Cortex of kidney (tissue), 1 donor: ENCODE results near the gene VCL.

ENCODE experiments used
- DNase-seq: peaks from one replicate; lab custom pipeline; 2025; lab: John Stamatoyannopoulos, UW

Gene VCL

GRCh38 chr10:74075906-74076305 is 78.0 kb downstream of the VCL start:
- DNase-seq = no peak

GRCh38 chr10:74076961-74077360 is 79.0 kb downstream of the VCL start:
- no peak for DNase-seq

- DNase-seq = no peak
These were observed 79.5 kb downstream of the VCL start for GRCh38 chr10:74077416-74077815.

- no peak for DNase-seq
These were observed 80.1 kb downstream of the VCL start for GRCh38 chr10:74078037-74078436.

- DNase-seq = no peak
These were observed 81.4 kb downstream of the VCL start for GRCh38 chr10:74079028-74079935.

- no peak for DNase-seq
These were observed 82.1 kb downstream of the VCL start for GRCh38 chr10:74079936-74080590.

GRCh38 chr10:74081192-74081803 is 83.4 kb downstream of the VCL start:
- no peak for DNase-seq

- DNase-seq = no peak
These were observed 84.2 kb downstream of the VCL start for GRCh38 chr10:74081941-74082718.

GRCh38 chr10:74083304-74083703 is 85.4 kb downstream of the VCL start:
- no peak for DNase-seq

GRCh38 chr10:74084955-74085354 is 87.0 kb downstream of the VCL start:
- no peak for DNase-seq

- DNase-seq = no peak
These were observed 88.4 kb downstream of the VCL start for GRCh38 chr10:74086317-74086716.

- DNase-seq = no peak
These were observed 90.8 kb downstream of the VCL start for GRCh38 chr10:74088722-74089121.

- no peak for DNase-seq
These were observed 94.5 kb downstream of the VCL start for GRCh38 chr10:74092372-74092771.

GRCh38 chr10:74093530-74094164 is 95.7 kb downstream of the VCL start:
- DNase-seq = no peak

- DNase-seq = no peak
These were observed 96.3 kb downstream of the VCL start for GRCh38 chr10:74094231-74094630.

- DNase-seq = no peak
These were observed 98.9 kb downstream of the VCL start for GRCh38 chr10:74096777-74097176.

- no peak for DNase-seq
These were observed 99.9 kb downstream of the VCL start for GRCh38 chr10:74097776-74098175.

- no peak for DNase-seq
These were observed 101.5 kb downstream of the VCL start for GRCh38 chr10:74099420-74099819.

GRCh38 chr10:74099836-74100235 is 101.9 kb downstream of the VCL start:
- DNase-seq = no peak

- no peak for DNase-seq
These were observed 105.8 kb downstream of the VCL start for GRCh38 chr10:74103560-74104258.

GRCh38 chr10:74104480-74104879 is 106.6 kb downstream of the VCL start:
- DNase-seq = no peak
